Measurements from ENCODE around the gene TLDC2.

- TF ChIP-seq CTCF (IDR thresholded peaks at IDR 0.05; ENCODE audit: poor library complexity): no peak
- no peak for TF ChIP-seq EZH2phosphoT487 (IDR thresholded peaks at IDR 0.05; ENCODE audit: low read depth, severe bottlenecking, unreplicated experiment)
- no peak for TF ChIP-seq EZH2 (IDR thresholded peaks at IDR 0.05; ENCODE audit: borderline replicate concordance)
Observed at GRCh38 chr20:36873498-36874189, 2.3 kb upstream of the TLDC2 start.

Data from hepatocyte (in vitro differentiated cells).